HG03103 (cell line): Measurements from ENCODE around the gene OPCML.

Source experiments
- ATAC-seq: cut with Tn5 transposase; IDR thresholded peaks from one replicate; pipeline ENCODE4 v1.9.1; 2021; ENCODE audit warnings: low read depth; ENCODE audit not compliant: unreplicated experiment

The OPCML gene

GRCh38 chr11:132486060-132486459 lies 1046.2 kb downstream of the OPCML start:
- no peak for ATAC-seq

GRCh38 chr11:132475026-132475425 lies 1057.3 kb downstream of the OPCML start:
- no peak for ATAC-seq

- ATAC-seq, result no peak
These were observed 1059.7 kb downstream of the OPCML start for GRCh38 chr11:132472411-132473172.

GRCh38 chr11:132471466-132471865 lies 1060.8 kb downstream of the OPCML start:
- ATAC-seq, result no peak

- ATAC-seq, result no peak
These were observed 1065.3 kb downstream of the OPCML start for GRCh38 chr11:132466983-132467382.

GRCh38 chr11:132464939-132465338 lies 1067.4 kb downstream of the OPCML start:
- ATAC-seq, result no peak

- ATAC-seq, result no peak
These were observed 1068.3 kb downstream of the OPCML start for GRCh38 chr11:132464003-132464342.

- ATAC-seq, result no peak
These were observed 1068.9 kb downstream of the OPCML start for GRCh38 chr11:132463295-132464002.

GRCh38 chr11:132459736-132460135 lies 1072.6 kb downstream of the OPCML start:
- ATAC-seq, result no peak

GRCh38 chr11:132457445-132457844 lies 1074.9 kb downstream of the OPCML start:
- ATAC-seq, result no peak

- no peak for ATAC-seq
These were observed 1075.5 kb downstream of the OPCML start for GRCh38 chr11:132456751-132457328.

GRCh38 chr11:132455044-132455443 lies 1077.3 kb downstream of the OPCML start:
- ATAC-seq, result no peak

- ATAC-seq, result no peak
These were observed 1078.9 kb downstream of the OPCML start for GRCh38 chr11:132453406-132453805.

- ATAC-seq, result no peak
These were observed 1079.7 kb downstream of the OPCML start for GRCh38 chr11:132452616-132453015.

GRCh38 chr11:132451942-132452601 lies 1080.2 kb downstream of the OPCML start:
- no peak for ATAC-seq

GRCh38 chr11:132450631-132451030 lies 1081.7 kb downstream of the OPCML start:
- no peak for ATAC-seq

- ATAC-seq, result no peak
These were observed 1083.8 kb downstream of the OPCML start for GRCh38 chr11:132448334-132448995.

GRCh38 chr11:132447761-132448160 lies 1084.5 kb downstream of the OPCML start:
- ATAC-seq, result no peak

- no peak for ATAC-seq
These were observed 1086.4 kb downstream of the OPCML start for GRCh38 chr11:132445859-132446291.

- no peak for ATAC-seq
These were observed 1087.4 kb downstream of the OPCML start for GRCh38 chr11:132444911-132445310.
